Right cardiac atrium (tissue), 5 donors: Measurements from ENCODE around the gene LRRC55. TPM values are rescaled to one million over a fixed set of nuclear protein-coding genes. Genes with fewer than 3 reads are reported as not detected.

Source experiments
- ATAC-seq, 2 donors: fragments of 200-7000 bp; cut with Tn5 transposase; one replicate each; pipeline versions ENCODE4 v1.8.0 to v1.9.1; 2020; ENCODE audit warnings: moderate library complexity in 2 of 2, mild to moderate bottlenecking in 1 of 2
- DNase-seq, 3 donors: peaks; one replicate each; pipeline ENCODE4 v3.0.0-alpha.2; 2020
- H3K27ac ChIP-seq: one replicate; pipeline ENCODE4 v1.5.1; 2013; ENCODE audit warnings: mild to moderate bottlenecking, low read length, control low read depth, moderate library complexity
- H3K27me3 ChIP-seq: one replicate; pipeline ENCODE4 v1.6.1; 2013; ENCODE audit not compliant: control insufficient read depth, insufficient read depth
- H3K4me1 ChIP-seq: one replicate; pipeline ENCODE4 v1.6.1; 2013; ENCODE audit warnings: low read length; ENCODE audit not compliant: control insufficient read depth, insufficient read depth
- H3K4me3 ChIP-seq: one replicate; pipeline ENCODE4 v1.5.1; 2013; ENCODE audit warnings: low read length, control low read depth
- H3K9me3 ChIP-seq: one replicate; pipeline ENCODE4 v1.6.1; 2013; ENCODE audit warnings: low read length; ENCODE audit not compliant: control insufficient read depth
- WGBS: extraction: QIAGEN DNeasy Blood & Tissue Kit; methylation state at CpG from one replicate; pipeline ENCODE4 v1.1.7; 2013; 5-methylcytosine and 5-hydroxymethylcytosine counted together
- intact Hi-C, 4 donors: fragments of 100-400 bp; cut with DNase I; formaldehyde crosslinking; loops; one replicate each; pipeline versions ENCODE4 v1.11.0 to v1.14.0; 2022 to 2023
- polyA plus RNA-seq: library from polyadenylated mRNA; stranded (reverse); fragments of 200-250 nt; gene quantifications from one replicate; pipeline ENCODE4 v1.2.3, GENCODE V29; 2013
- total RNA-seq, 4 donors: library from RNA; stranded (reverse); fragmentation: NEBNext Ultra II Directional; extraction: Animal tissue kit (Norgen Biotek cat#: 25700); gene quantifications; one replicate each; pipeline ENCODE4 v1.2.1, GENCODE V29; 2021
- donor health status: healthy with polysubstance abuse.
- donor health status: DM: no; HTN: yes; CAD: no.
- donor health status: DM: no; HTN: no; CAD: no.
- donor health status: DM: no; HTN: yes; CAD: no; lungs with severe emphysema.
- donor health status: DM: yes; HTN: yes; CAD: no.

Gene LRRC55
- total and polyA plus RNA-seq, 5 donors: 0.02 to 0.09 (median 0.09) TPM; not detected in 1

DNA sequence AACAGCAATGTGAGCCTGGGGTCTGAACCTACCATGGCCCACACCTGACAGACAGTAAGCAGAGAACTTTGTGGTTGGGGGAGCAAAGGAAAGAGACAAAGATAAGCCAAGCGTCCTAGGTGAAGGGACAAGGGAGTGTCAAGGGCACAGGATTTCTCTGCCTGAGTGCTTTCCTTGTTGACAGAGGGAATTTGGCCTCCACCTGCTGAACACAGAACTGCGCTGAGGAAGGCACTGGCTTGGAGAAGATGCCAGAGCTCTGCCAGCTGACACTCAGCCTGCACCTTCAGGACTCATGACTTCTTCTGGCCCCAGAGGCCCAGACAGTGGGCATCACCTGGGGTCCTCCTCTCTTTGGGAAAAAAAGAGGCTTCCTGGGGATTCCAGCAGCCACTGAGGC, 789 bp upstream of the LRRC55 start:
- Histone ChIP-seq H3K27ac (no peak overlapping the region), H3K4me1 (no peaks in the 10 kb centered on the region), H3K27me3 (peaks cover 4% of the 10 kb centered on the region), H3K4me3 (no peak overlapping the region), H3K9me3 (no peaks in the 10 kb centered on the region)
- intact Hi-C loops: no loop called here
- WGBS: 77% methylated on average over 2 of the region's 2 CpGs
- DNase-seq (no peak), ATAC-seq (no peak)

DNA sequence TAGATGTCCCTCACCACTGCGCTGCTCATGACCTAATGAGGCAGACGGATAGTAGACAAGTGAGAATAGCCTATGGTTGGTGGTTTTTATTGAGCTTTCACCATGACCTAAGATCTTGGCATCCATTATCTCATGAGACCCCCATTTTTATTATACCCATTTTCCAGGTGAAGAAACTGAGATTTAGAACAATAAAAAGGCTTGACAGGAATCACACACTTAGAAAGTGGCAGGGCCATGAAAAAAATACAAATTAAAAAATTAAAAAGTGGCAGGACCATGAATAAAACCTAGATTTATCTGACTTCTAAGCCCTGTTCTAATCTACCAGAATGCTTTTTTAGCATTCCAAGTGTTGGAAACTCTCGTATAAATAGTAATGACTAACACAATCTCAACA, 1.1 kb downstream of the LRRC55 start:
- ATAC-seq: no peak

DNA sequence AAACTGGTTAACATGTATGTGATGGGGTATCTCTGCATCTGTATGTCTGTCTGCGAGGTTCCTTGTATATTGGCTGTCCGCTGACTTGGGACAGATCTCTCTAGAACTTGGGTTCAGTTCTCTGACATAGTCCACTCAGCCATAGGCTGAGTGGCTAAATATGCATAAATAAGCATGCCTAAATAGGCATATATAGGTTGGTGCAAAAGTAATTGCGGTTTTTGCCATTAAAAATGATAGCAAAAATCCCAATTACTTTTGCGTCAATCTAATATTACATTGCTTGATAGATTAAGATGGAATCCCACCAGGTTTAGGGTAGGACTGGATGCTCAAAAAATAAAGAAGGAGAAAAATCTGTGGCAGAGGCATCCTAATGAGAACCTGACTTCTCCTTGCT, 8.8 kb downstream of the LRRC55 start:
- no peak overlapping the region for H3K4me3 ChIP-seq
- 98% methylated on average over 4 of the region's 4 CpGs for WGBS
- intact Hi-C loops: no loop called here
- no peak overlapping the region for H3K27ac ChIP-seq
- ATAC-seq: no peak
- no peaks in the 10 kb centered on the region for H3K9me3 ChIP-seq
- no peak for DNase-seq
- no peaks in the 10 kb centered on the region for H3K27me3 ChIP-seq
- H3K4me1 ChIP-seq: peaks cover 3% of the 10 kb centered on the region

More for the DNA sequence above, 1.1 kb downstream of the LRRC55 start:
- Histone ChIP-seq H3K27ac (no peak overlapping the region), H3K27me3 (peaks cover 4% of the 10 kb centered on the region), H3K4me1 (no peaks in the 10 kb centered on the region), H3K4me3 (no peak overlapping the region), H3K9me3 (no peaks in the 10 kb centered on the region)
- 85% methylated on average over 3 of the region's 3 CpGs for WGBS
- intact Hi-C loops: no loop called here
- no peak for DNase-seq

DNA sequence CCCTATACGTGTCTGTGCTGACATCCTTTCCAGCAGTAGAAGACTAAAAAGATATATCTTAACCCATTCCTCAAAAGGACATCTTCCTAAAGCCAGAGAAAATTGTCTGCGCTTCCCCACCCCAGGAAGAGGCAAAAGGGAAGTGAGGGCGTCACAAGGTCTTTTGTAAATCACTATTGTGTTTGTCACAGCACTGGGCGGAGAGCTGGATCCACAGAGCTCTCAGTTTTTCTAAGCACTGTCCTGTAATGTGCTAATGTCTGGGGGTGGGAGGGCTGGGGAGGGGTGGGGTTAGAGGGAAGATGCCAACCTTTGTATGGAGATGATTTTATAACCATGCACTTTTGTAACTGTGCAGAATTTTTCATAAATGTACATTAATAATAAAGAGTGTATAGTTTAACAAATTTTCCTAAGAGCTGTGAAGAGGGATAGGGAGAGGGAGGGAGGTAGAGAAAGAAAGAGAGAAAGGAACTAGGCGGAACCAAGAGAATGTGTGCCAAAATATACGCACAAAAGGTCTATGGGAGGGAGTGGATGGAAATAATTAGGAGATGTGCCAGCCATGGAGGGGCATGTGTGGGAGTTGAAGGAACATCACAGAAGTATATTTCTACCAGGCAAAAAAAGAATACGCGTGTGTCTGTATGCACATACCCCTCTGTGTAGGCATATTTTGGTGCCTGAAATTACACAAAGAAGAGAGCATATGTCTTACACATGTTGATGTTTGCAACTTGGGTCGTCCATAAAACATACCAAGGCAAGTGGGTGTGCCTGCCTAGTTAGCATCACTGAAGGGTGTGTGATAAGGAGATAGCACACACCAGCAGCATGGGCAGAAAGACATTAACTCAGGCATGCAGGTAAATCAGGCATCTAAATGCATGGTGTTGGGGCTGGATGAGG, 9.8 kb downstream of the LRRC55 start:
- H3K4me3 ChIP-seq: no peak overlapping the region
- 64% methylated on average over 9 of the region's 9 CpGs for WGBS
- H3K27me3 ChIP-seq: no peaks in the 10 kb centered on the region
- peaks cover 3% of the 10 kb centered on the region for H3K4me1 ChIP-seq
- ATAC-seq: peak in 1 of 2 donors; percentile 36
- intact Hi-C loops: no loop called here
- H3K9me3 ChIP-seq: no peaks in the 10 kb centered on the region
- DNase-seq: no peak
- no peak overlapping the region for H3K27ac ChIP-seq

DNA sequence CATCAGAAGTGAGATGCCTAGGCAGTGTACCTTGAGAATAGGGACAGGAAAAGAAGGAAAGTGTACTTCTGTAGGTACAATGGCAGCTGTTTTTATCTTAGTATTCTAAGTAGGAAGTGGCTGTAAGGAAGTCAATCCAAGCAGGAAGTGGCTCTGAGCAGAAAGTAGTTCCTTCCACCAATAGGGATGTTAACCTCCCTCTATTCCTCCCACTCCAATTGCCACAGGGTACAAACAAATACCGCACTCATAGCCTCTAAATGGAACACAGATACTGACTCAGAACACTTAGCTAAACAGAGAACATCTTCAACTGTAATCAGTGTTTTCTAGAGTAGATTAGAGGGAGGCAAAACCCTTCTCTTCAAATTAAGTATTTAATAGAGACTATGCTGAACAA, 10.6 kb downstream of the LRRC55 start:
- Histone ChIP-seq H3K27me3 (no peaks in the 10 kb centered on the region), H3K9me3 (no peaks in the 10 kb centered on the region), H3K4me1 (peaks cover 3% of the 10 kb centered on the region), H3K27ac (no peak overlapping the region), H3K4me3 (no peak overlapping the region)
- DNase-seq (no peak), ATAC-seq (no peak)
- WGBS: 58% methylated on average over 1 of the region's 1 CpG
- intact Hi-C loops: no loop called here

DNA sequence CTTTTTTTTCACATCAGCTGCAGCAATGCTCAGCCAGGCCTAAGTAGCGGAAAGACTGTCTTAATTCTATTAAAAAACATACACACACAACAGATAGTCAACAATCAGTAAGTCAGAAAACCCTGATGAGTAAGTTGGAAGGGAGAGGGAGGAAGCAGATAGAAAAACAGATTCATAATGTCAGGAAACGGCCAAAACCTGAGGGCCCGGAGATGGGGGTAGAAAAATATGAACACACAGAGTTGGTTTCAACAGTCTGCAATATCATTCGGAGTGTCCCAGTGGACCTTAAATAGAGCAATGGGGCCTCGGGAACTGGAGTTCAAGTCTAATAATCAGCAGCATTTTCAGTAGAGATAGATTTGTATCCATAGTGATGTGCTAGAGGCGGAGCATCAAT, 14.8 kb downstream of the LRRC55 start:
- DNase-seq: no peak
- ATAC-seq: no peak
- H3K27me3 ChIP-seq: no peaks in the 10 kb centered on the region
- peaks cover 8% of the 10 kb centered on the region for H3K4me1 ChIP-seq
- H3K27ac ChIP-seq: no peak overlapping the region
- no peaks in the 10 kb centered on the region for H3K9me3 ChIP-seq
- no peak overlapping the region for H3K4me3 ChIP-seq
- 48% methylated on average over 6 of the region's 6 CpGs for WGBS
- intact Hi-C loops: no loop called here

DNA sequence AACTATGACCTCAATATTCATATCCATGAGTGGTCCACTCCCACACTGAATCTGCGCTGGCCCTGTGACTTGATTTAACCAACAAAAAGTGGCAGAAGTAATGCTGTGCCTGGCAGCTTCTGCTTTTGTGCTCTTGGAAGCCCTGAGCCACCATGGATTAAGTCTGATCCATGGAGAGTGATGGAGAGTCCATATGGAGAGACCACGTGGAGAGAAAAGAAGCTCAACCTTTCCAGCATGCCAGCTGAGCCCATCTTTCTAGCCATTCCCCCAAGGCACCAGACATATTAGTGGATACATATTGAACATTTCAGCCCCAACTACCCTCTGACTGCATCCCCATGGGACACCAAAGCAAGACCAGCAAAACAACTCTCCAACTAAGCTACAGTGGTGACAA, 16.0 kb downstream of the LRRC55 start:
- DNase-seq: no peak
- no peak for ATAC-seq
- H3K9me3 ChIP-seq: no peaks in the 10 kb centered on the region
- no peak overlapping the region for H3K4me3 ChIP-seq
- 82% methylated on average over 2 of the region's 2 CpGs for WGBS
- H3K4me1 ChIP-seq: peaks cover 12% of the 10 kb centered on the region
- H3K27me3 ChIP-seq: no peaks in the 10 kb centered on the region
- intact Hi-C loops: no loop called here
- H3K27ac ChIP-seq: no peak overlapping the region

DNA sequence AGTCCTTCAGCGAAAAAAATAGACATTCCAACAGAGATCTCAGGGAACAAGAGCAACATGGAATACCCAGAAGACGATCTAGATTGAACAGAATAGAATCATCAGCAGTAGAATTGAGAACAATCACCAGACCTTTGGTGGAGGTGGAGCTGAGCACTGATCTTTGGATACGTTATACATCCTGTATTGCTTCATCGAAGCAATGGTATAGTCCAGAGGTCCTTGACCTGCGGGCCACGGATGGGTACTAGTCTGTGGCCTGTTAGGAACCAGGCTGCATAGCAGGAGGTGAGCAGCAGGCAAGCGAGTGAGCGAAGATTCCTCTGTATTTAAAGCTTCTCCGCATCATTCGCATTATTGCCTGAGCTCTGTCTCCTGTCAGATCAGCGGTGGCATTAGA, 17.6 kb downstream of the LRRC55 start:
- WGBS: 92% methylated on average over 11 of the region's 11 CpGs
- Histone ChIP-seq H3K4me3 (no peak overlapping the region), H3K4me1 (peaks cover 16% of the 10 kb centered on the region), H3K27me3 (no peaks in the 10 kb centered on the region), H3K9me3 (no peaks in the 10 kb centered on the region), H3K27ac (no peak overlapping the region)
- intact Hi-C loops: no loop called here
- DNase-seq: no peak
- no peak for ATAC-seq

DNA sequence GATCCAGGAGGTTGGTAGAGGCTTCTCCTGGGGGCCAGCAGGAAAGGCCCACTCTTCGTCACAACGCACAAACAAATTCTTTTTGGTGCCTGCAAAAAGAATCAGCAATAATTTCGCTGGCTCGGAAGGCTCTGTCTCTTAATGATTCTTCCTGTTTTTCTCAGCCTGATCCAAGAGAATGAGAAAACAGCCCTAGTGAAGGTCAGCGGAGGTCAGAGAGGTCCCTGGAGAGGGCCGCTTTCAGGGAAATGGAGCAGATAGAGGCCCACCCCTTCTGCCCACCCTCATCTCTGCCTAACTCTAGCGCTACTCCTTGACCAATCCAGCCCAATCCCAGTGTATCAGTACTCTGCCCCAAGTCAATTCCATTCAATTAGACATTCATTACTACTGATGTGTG, 19.2 kb downstream of the LRRC55 start:
- H3K4me1 ChIP-seq: peaks cover 16% of the 10 kb centered on the region
- DNase-seq (peak in 2 of 3 donors; percentile 81 to 85), ATAC-seq (peak in 1 of 2 donors; percentile 7)
- H3K9me3 ChIP-seq: no peaks in the 10 kb centered on the region
- 34% methylated on average over 7 of the region's 7 CpGs for WGBS
- no peaks in the 10 kb centered on the region for H3K27me3 ChIP-seq
- peak overlapping the region; percentile 42 for H3K27ac ChIP-seq
- H3K4me3 ChIP-seq: no peak overlapping the region
- intact Hi-C loops: no loop called here

DNA sequence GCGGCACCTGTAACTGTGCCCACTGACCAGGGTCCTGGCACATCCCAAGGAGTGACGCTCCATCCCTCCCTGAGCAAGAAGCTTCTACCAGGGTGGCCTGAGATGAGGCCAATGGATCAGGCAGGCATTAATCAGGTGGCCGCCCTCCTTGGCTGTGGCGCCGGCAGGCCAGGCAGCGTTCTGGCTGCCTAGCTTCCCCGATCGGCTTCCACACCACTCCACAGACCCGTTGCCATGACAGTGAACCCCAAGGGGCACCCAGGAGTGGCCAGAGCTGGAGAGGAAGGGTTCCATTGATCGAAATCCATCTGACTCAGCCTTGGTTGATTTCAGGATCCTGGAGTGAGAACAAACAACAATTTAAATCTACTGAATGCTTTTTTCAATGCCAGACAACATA, 20.5 kb downstream of the LRRC55 start:
- peak; percentile 74 to 91 (median 87) for DNase-seq
- peaks cover 16% of the 10 kb centered on the region for H3K4me1 ChIP-seq
- WGBS: 55% methylated on average over 10 of the region's 10 CpGs

DNA sequence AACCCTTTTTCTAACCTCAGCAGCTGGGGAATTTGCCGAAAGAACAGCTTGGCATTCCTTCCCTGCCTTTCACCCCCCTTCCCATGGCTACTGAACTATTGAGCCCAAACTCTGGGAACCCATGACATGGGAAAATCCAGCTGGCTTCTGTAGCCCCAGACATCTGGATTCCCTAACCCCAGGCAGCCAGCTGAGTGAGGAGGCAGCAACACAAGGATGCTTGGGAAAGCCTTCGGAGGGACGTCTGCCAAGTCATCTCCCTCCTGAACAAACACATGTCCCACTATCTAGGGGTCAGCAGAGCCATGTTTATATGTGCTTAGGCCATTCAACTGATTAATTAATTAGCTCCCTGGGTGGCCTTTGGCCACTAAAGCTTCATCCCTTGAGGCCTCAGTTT, 21.6 kb downstream of the LRRC55 start:
- Histone ChIP-seq H3K27ac (no peak overlapping the region), H3K9me3 (no peaks in the 10 kb centered on the region), H3K4me1 (peaks cover 16% of the 10 kb centered on the region), H3K27me3 (no peaks in the 10 kb centered on the region), H3K4me3 (no peak overlapping the region)
- intact Hi-C loops: no loop called here
- peak; percentile 82 to 93 for ATAC-seq
- peak; percentile 85 to 94 (median 91) for DNase-seq
- 19% methylated on average over 3 of the region's 3 CpGs for whole genome bisulfite sequencing

More for the DNA sequence above, 20.5 kb downstream of the LRRC55 start:
- Histone ChIP-seq H3K9me3 (no peaks in the 10 kb centered on the region), H3K4me3 (no peak overlapping the region), H3K27me3 (no peaks in the 10 kb centered on the region), H3K27ac (no peak overlapping the region)
- intact Hi-C loops: no loop called here
- peak; percentile 48 to 65 for ATAC-seq
